Lower lobe of right lung (tissue), 2 donors: Measurements from ENCODE around the gene DAGLA. TPM values are rescaled to one million over a fixed set of nuclear protein-coding genes. Genes with fewer than 3 reads are reported as not detected.

Experiments
- ATAC-seq, 2 donors: fragments of 200-7000 bp; cut with Tn5 transposase; one replicate each; pipeline ENCODE4 v1.9.1; 2020 to 2022; ENCODE audit warnings: mild to moderate bottlenecking in 2 of 2, moderate library complexity in 2 of 2
- DNase-seq: peaks from one replicate; pipeline ENCODE4 v3.0.0-alpha.2; 2020
- H3K27ac ChIP-seq: fragments of 200-600 bp; one replicate; pipeline ENCODE4 v1.8.0; 2022
- H3K27me3 ChIP-seq: fragments of 200-600 bp; one replicate; pipeline ENCODE4 v1.8.0; 2022; ENCODE audit warnings: low read depth
- H3K36me3 ChIP-seq: fragments of 200-600 bp; one replicate; pipeline ENCODE4 v1.8.0; 2022; ENCODE audit warnings: mild to moderate bottlenecking
- H3K4me1 ChIP-seq: fragments of 200-600 bp; one replicate; pipeline ENCODE4 v1.8.0; 2022
- H3K4me3 ChIP-seq: fragments of 200-600 bp; one replicate; pipeline ENCODE4 v1.8.0; 2022; ENCODE audit warnings: mild to moderate bottlenecking
- H3K9me3 ChIP-seq: fragments of 200-600 bp; one replicate; pipeline ENCODE4 v1.8.0; 2022
- intact Hi-C: fragments of 100-400 bp; cut with DNase I; formaldehyde crosslinking; loops from one replicate; pipeline ENCODE4 v1.11.0; 2022
- total RNA-seq: library from RNA; stranded (reverse); fragmentation: NEBNext Ultra II Directional; extraction: Animal tissue kit (Norgen Biotek cat#: 25700); gene quantifications from one replicate; pipeline ENCODE4 v1.2.1, GENCODE V29; 2021
- TF ChIP-seq, protein P1 (sequence below): fragments of 200-600 bp; IDR thresholded peaks from one replicate; pipeline ENCODE4 v1.8.0; 2022; ENCODE audit warnings: antibody characterized with exemption, mild to moderate bottlenecking
- donor health status: DM: no; HTN: yes; CAD: no; lungs with severe emphysema.

Gene DAGLA
- total RNA-seq, 1 donor from 2014 or later, result 7.1 TPM

GRCh38 chr11:61732705-61733104, 52.5 kb downstream of the DAGLA start:
- Histone ChIP-seq H3K9me3 (no peaks in the 10 kb centered on the region), H3K4me1 (peaks cover 17% of the 10 kb centered on the region), H3K27ac (peak overlapping the region; percentile 47), H3K4me3 (no peak overlapping the region), H3K27me3 (no peaks in the 10 kb centered on the region), H3K36me3 (peaks cover 22% of the 10 kb centered on the region)
- intact Hi-C loops, result loop anchor here (10.0 kb wide), 1 partner anchor 48 kb away; the partner anchor contains the start of gene DAGLA
- no peak for DNase-seq
- peak in 1 of 2 donors; percentile 1 for ATAC-seq
- TF ChIP-seq, protein P1, sequence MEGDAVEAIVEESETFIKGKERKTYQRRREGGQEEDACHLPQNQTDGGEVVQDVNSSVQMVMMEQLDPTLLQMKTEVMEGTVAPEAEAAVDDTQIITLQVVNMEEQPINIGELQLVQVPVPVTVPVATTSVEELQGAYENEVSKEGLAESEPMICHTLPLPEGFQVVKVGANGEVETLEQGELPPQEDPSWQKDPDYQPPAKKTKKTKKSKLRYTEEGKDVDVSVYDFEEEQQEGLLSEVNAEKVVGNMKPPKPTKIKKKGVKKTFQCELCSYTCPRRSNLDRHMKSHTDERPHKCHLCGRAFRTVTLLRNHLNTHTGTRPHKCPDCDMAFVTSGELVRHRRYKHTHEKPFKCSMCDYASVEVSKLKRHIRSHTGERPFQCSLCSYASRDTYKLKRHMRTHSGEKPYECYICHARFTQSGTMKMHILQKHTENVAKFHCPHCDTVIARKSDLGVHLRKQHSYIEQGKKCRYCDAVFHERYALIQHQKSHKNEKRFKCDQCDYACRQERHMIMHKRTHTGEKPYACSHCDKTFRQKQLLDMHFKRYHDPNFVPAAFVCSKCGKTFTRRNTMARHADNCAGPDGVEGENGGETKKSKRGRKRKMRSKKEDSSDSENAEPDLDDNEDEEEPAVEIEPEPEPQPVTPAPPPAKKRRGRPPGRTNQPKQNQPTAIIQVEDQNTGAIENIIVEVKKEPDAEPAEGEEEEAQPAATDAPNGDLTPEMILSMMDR, result no peak

DNA sequence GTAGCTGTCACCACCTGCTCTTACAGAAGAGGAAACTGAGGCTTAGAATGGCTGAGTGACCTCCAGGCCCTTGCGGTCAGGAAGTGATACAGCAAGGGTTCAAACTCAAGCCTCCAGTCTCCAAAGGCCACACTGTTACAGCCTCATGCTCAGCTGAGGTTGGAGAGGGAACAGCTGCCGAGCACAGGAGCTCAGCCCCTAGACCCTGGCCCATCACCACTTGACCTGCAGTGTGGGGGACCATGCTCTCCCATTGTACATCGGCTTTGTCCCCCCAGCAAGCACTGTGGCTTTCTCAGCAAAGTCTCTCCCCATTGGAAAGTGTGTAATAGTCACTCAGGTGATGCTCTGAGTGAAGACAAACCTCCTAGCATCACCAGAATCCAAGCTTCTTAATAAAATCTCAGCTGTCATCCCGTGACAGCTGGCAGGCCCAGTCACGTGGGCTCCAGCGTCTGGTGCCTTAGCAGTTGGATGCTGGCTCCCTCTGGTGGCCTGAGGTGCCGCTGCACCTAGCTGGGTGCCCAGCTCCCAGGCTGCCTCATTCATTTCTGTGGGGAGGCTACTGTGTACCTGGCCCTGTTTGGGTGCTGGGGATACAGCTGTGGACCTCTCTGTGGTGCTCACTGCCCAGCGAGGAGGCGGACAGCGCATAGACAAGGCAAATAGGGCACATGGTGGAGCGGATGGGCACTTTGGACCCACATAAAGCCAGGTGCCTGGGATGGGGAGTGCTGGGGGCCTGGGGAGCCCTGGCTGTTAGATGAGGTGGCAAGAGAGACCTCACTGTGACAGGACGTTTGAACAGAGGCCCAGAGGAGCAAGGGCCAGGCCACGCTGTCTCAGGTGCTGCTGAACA, 53.2 kb downstream of the DAGLA start:
- DNase-seq (peak; percentile 92), ATAC-seq (peak; percentile 84 to 88)
- intact Hi-C loops, result loop anchor here (10.0 kb wide), 1 partner anchor 49 kb away; the partner anchor contains the start of gene DAGLA
- Histone ChIP-seq H3K4me3 (no peak overlapping the region), H3K27ac (peak overlapping the region; percentile 47), H3K27me3 (no peaks in the 10 kb centered on the region), H3K4me1 (peaks cover 15% of the 10 kb centered on the region), H3K9me3 (no peaks in the 10 kb centered on the region), H3K36me3 (peaks cover 26% of the 10 kb centered on the region)
- TF ChIP-seq, protein P1, result peak; percentile 100

DNA sequence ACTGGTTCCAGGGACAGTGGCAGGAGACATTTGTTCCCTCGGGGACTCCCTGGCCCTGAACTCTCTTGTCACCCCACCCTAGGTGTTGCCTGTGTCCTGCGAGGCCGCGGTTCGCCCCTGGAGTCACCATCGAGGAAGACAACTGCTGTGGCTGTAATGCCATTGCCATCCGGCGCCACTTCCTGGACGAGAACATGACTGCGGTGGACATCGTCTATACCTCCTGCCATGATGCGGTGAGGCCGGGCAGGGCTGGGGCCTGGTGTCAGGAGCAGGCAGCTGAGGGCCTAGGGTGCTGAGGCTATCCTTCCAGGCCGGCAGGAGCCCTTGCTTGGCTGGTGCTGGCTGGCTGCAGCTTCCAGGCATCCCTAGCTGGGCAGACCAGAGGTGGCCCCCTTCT, 54.6 kb downstream of the DAGLA start:
- TF ChIP-seq, protein P1, result no peak
- H3K36me3 ChIP-seq, result peaks cover 26% of the 10 kb centered on the region
- ATAC-seq, result no peak
- H3K27me3 ChIP-seq, result no peaks in the 10 kb centered on the region
- H3K9me3 ChIP-seq, result no peaks in the 10 kb centered on the region
- intact Hi-C loops, result loop anchor here (10.0 kb wide), 1 partner anchor 50 kb away; the partner anchor contains the start of gene DAGLA
- H3K4me3 ChIP-seq, result no peak overlapping the region
- DNase-seq, result no peak
- peaks cover 15% of the 10 kb centered on the region for H3K4me1 ChIP-seq
- H3K27ac ChIP-seq, result no peak overlapping the region

GRCh38 chr11:61735391-61735790, 55.2 kb downstream of the DAGLA start:
- TF ChIP-seq, protein P1, result no peak
- Histone ChIP-seq H3K4me3 (no peak overlapping the region), H3K4me1 (peaks cover 15% of the 10 kb centered on the region), H3K36me3 (peaks cover 26% of the 10 kb centered on the region), H3K27ac (no peak overlapping the region), H3K9me3 (no peaks in the 10 kb centered on the region), H3K27me3 (no peaks in the 10 kb centered on the region)
- intact Hi-C loops, result loop anchor here (10.0 kb wide), 1 partner anchor 51 kb away; the partner anchor contains the start of gene DAGLA
- ATAC-seq (no peak), DNase-seq (no peak)

GRCh38 chr11:61736310-61736709, 56.1 kb downstream of the DAGLA start:
- peaks cover 15% of the 10 kb centered on the region for H3K4me1 ChIP-seq
- no peaks in the 10 kb centered on the region for H3K9me3 ChIP-seq
- DNase-seq, result no peak
- H3K27ac ChIP-seq, result no peak overlapping the region
- H3K27me3 ChIP-seq, result no peaks in the 10 kb centered on the region
- H3K36me3 ChIP-seq, result peaks cover 26% of the 10 kb centered on the region
- TF ChIP-seq, protein P1, result no peak
- no peak overlapping the region for H3K4me3 ChIP-seq
- intact Hi-C loops, result loop anchor here (10.0 kb wide), 1 partner anchor 52 kb away; the partner anchor contains the start of gene DAGLA
- ATAC-seq, result no peak
